ENCODE results near the gene INO80. TPM values are rescaled to one million over a fixed set of nuclear protein-coding genes. Genes with fewer than 3 reads are reported as not detected.

Gene INO80, protein sequence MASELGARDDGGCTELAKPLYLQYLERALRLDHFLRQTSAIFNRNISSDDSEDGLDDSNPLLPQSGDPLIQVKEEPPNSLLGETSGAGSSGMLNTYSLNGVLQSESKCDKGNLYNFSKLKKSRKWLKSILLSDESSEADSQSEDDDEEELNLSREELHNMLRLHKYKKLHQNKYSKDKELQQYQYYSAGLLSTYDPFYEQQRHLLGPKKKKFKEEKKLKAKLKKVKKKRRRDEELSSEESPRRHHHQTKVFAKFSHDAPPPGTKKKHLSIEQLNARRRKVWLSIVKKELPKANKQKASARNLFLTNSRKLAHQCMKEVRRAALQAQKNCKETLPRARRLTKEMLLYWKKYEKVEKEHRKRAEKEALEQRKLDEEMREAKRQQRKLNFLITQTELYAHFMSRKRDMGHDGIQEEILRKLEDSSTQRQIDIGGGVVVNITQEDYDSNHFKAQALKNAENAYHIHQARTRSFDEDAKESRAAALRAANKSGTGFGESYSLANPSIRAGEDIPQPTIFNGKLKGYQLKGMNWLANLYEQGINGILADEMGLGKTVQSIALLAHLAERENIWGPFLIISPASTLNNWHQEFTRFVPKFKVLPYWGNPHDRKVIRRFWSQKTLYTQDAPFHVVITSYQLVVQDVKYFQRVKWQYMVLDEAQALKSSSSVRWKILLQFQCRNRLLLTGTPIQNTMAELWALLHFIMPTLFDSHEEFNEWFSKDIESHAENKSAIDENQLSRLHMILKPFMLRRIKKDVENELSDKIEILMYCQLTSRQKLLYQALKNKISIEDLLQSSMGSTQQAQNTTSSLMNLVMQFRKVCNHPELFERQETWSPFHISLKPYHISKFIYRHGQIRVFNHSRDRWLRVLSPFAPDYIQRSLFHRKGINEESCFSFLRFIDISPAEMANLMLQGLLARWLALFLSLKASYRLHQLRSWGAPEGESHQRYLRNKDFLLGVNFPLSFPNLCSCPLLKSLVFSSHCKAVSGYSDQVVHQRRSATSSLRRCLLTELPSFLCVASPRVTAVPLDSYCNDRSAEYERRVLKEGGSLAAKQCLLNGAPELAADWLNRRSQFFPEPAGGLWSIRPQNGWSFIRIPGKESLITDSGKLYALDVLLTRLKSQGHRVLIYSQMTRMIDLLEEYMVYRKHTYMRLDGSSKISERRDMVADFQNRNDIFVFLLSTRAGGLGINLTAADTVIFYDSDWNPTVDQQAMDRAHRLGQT (N-terminal part only)
- total RNA-seq: 17.5 and 32.9 TPM in 2 replicates

DNA sequence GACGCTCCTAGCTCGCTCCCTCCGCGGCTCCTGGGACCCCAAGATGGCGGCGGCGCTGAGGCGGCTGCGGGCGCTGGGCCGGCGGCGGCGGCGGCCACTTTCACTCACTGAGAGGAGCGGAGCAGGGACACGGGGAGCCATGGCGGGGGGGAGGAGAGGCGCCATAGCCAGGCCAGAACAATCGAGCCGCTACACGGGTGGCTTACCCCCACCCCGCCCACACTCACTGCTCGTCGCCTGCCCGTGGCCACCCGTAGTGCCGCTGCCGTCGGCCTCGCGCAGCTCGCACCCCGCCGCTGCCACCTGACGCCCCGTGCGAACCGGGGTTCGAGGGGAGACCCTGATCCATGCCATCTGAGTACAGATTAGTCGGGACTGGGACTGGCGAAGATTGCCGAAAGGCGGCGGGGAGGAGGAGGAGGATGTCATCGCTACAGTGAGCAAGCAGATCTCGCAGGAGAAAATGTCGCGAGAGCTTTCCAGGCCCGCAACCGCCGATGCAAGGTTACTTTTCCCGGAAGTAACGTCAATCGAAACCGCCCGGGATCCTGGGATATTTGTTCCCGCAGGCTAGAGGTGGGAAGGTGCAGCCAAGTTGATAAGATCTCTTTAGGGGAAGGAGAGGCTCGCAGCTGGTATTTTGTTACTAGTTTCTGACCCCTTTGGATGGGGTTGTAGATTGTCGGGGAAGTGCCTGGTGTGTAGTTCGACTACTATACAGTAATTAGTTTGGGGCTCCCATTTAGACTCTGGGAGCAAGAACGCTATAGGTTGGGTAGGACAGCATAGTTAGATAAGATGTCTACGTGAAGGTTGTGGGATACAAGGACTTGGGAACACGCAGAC lies at the start of gene INO80:
TSS of gene INO80 (minus strand) at position 165 of the 846 bp plus-strand sequence. CDS start 19,970 bp downstream, outside the sequence.

DNA sequence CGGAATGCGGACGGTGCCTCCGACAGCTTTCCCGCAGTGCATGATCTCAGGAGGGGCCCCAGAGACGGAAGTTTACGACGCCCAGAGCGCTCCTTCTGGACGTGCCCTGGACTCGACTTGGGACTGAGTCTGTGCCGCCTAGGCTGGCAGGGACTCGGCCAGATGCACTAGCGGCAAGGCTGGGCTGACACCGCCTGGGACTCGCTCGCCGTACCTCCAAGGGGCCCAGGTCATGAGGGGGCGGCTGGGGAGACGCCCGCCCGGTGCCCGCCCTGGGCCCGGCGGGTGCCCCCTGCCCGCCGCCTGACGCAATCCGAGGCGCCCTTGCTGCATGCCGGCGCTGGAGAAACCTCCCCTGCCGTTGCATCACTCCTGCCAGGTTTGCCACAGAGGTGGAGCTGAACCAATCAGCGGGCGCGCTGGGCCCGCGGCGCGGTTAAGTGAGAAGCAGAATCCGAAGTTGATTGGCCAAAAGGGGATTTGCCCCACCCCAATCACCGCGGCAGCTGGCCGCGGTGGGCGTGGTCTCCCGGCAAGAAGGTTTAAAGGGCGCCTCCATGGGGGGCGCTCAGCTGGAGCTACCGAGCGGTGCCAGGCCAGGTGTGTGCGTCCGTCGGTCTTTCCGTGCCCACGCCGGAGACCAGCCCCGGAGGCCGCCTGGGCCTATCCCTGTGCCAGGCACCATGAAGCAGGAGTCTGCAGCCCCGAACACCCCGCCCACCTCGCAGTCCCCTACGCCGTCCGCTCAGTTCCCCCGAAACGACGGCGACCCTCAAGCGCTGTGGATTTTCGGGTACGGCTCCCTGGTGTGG lies 163.0 kb downstream of the INO80 start, which contains the start of gene CHAC1:
TSS of gene CHAC1 (plus strand) at position 571 of the 812 bp plus-strand sequence. CDS start at position 684, 113 bp downstream.

Other genes starting within 250 kb of the INO80 start
- under 0.01 TPM in 1 of 2 replicates, not detected in the other for gene RHOV, start 242.0 kb downstream of the INO80 start, total RNA-seq
- gene VPS18, start 221.8 kb downstream of the INO80 start, total RNA-seq: 49.3 and 53.2 TPM in 2 replicates
- 0.14 and 0.30 TPM in 2 replicates for gene DLL4, start 186.9 kb downstream of the INO80 start, total RNA-seq
- gene CHAC1, start 162.8 kb downstream of the INO80 start, total RNA-seq: 9.5 and 41.9 TPM in 2 replicates
- under 0.01 TPM in 1 of 2 replicates, not detected in the other for gene EXD1, start 114.5 kb upstream of the INO80 start, total RNA-seq
- gene CHP1, start 115.0 kb upstream of the INO80 start, total RNA-seq: 63.0 and 69.2 TPM in 2 replicates
- gene OIP5, start 216.3 kb upstream of the INO80 start, total RNA-seq: 0.59 and 2.1 TPM in 2 replicates
- gene NUSAP1, start 216.6 kb upstream of the INO80 start, total RNA-seq: 4.5 and 40.2 TPM in 2 replicates